Epithelial cell of prostate (primary cell): ENCODE results near the gene WNK2.

Experiments used
- DNase-seq: peaks from one replicate; pipeline ENCODE4 v3.0.0-alpha.2; 2011; ENCODE audit warnings: low read depth, low spot score
- H3K27ac ChIP-seq: fragments of 450-650 bp; 2 replicates; pipeline ENCODE4 v1.5.1; 2017; ENCODE audit warnings: mild to moderate bottlenecking

The WNK2 gene

GRCh38 chr9:93301291-93301811 lies 117.4 kb downstream of the WNK2 start:
- no peak overlapping the region for H3K27ac ChIP-seq
- DNase-seq = no peak

- no peak overlapping the region for H3K27ac ChIP-seq
- no peak for DNase-seq
These were observed 118.1 kb downstream of the WNK2 start for GRCh38 chr9:93301911-93302541.

GRCh38 chr9:93302586-93303257 lies 118.8 kb downstream of the WNK2 start:
- no peak overlapping the region for H3K27ac ChIP-seq
- DNase-seq = no peak

GRCh38 chr9:93303258-93303771 lies 119.4 kb downstream of the WNK2 start:
- DNase-seq = no peak

GRCh38 chr9:93303806-93304573 lies 120.1 kb downstream of the WNK2 start:
- H3K27ac ChIP-seq = no peak overlapping the region
- no peak for DNase-seq

More at GRCh38 chr9:93303258-93303771, 119.4 kb downstream of the WNK2 start:
- no peak overlapping the region for H3K27ac ChIP-seq

- no peak overlapping the region for H3K27ac ChIP-seq
- DNase-seq = no peak
These were observed 120.9 kb downstream of the WNK2 start for GRCh38 chr9:93304574-93305496.

- DNase-seq = no peak
- H3K27ac ChIP-seq = no peak overlapping the region
These were observed 121.6 kb downstream of the WNK2 start for GRCh38 chr9:93305497-93306020.

- DNase-seq = no peak
These were observed 122.1 kb downstream of the WNK2 start for GRCh38 chr9:93306081-93306480.

GRCh38 chr9:93306579-93307091 lies 122.7 kb downstream of the WNK2 start:
- DNase-seq = no peak
- no peak overlapping the region for H3K27ac ChIP-seq

More at GRCh38 chr9:93306081-93306480, 122.1 kb downstream of the WNK2 start:
- H3K27ac ChIP-seq = no peak overlapping the region

GRCh38 chr9:93307468-93308157 lies 123.7 kb downstream of the WNK2 start:
- DNase-seq = no peak
- no peak overlapping the region for H3K27ac ChIP-seq

- H3K27ac ChIP-seq = no peak overlapping the region
- no peak for DNase-seq
These were observed 124.2 kb downstream of the WNK2 start for GRCh38 chr9:93308158-93308602.

- no peak for DNase-seq
These were observed 124.7 kb downstream of the WNK2 start for GRCh38 chr9:93308676-93309075.

GRCh38 chr9:93309889-93310425 lies 126.0 kb downstream of the WNK2 start:
- DNase-seq = no peak
- H3K27ac ChIP-seq = no peak overlapping the region

More at GRCh38 chr9:93308676-93309075, 124.7 kb downstream of the WNK2 start:
- no peak overlapping the region for H3K27ac ChIP-seq

GRCh38 chr9:93315118-93315517 lies 131.2 kb downstream of the WNK2 start:
- no peak overlapping the region for H3K27ac ChIP-seq
- no peak for DNase-seq

GRCh38 chr9:93315960-93316359 lies 132.0 kb downstream of the WNK2 start:
- H3K27ac ChIP-seq = no peak overlapping the region
- DNase-seq = no peak

GRCh38 chr9:93316726-93317494 lies 133.0 kb downstream of the WNK2 start:
- no peak for DNase-seq
- no peak overlapping the region for H3K27ac ChIP-seq

- no peak overlapping the region for H3K27ac ChIP-seq
- no peak for DNase-seq
These were observed 133.7 kb downstream of the WNK2 start for GRCh38 chr9:93317495-93318094.
